Measurements from ENCODE around the gene OR6V1. TPM values are rescaled to one million over a fixed set of nuclear protein-coding genes. Genes with fewer than 3 reads are reported as not detected.

The OR6V1 gene
- total and polyA plus RNA-seq, 7 donors, result not detected

DNA sequence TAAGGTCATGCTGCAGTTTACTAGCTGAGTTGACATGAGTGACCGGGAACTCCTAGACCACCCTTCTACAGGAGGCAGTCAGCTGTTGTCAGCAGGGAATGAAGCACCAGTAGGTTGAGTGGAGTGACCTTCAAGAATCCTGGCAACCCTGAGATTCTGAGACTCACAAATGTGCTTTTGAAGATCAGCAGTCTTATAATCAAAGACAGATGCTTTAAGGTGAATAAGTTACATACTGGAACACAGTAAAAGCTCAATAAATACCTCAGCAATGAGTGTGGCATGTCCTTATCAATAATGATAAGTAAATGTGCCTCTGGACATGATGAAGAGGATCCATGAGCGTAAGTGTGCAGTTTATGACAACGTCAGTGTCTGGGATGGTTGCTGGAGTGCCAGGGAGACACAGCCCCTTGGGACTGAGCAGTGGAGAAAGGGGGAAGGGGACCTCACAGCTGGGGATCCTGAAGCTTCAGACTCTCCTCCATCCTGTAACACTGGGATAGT, 11.9 kb upstream of the OR6V1 start:
- Histone ChIP-seq H3K4me1 (no peaks in the 10 kb centered on the region), H3K4me3 (no peak overlapping the region), H3K27ac (no peak overlapping the region), H3K27me3 (no peaks in the 10 kb centered on the region), H3K9me3 (no peaks in the 10 kb centered on the region), H3K36me3 (no peaks in the 10 kb centered on the region)
- TF ChIP-seq POLR2AphosphoS5 (IDR thresholded peaks at IDR 0.05) (no peak), EP300 (IDR thresholded peaks at IDR 0.05) (no peak), POLR2A (IDR thresholded peaks at IDR 0.05) (no peak)
- TF ChIP-seq, protein P1, sequence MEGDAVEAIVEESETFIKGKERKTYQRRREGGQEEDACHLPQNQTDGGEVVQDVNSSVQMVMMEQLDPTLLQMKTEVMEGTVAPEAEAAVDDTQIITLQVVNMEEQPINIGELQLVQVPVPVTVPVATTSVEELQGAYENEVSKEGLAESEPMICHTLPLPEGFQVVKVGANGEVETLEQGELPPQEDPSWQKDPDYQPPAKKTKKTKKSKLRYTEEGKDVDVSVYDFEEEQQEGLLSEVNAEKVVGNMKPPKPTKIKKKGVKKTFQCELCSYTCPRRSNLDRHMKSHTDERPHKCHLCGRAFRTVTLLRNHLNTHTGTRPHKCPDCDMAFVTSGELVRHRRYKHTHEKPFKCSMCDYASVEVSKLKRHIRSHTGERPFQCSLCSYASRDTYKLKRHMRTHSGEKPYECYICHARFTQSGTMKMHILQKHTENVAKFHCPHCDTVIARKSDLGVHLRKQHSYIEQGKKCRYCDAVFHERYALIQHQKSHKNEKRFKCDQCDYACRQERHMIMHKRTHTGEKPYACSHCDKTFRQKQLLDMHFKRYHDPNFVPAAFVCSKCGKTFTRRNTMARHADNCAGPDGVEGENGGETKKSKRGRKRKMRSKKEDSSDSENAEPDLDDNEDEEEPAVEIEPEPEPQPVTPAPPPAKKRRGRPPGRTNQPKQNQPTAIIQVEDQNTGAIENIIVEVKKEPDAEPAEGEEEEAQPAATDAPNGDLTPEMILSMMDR (IDR thresholded peaks at IDR 0.05), result no peak
- 85 to 89% methylated on average over 3 of the region's 3 CpGs for WGBS, 2 donors
- no peak for DNase-seq
- intact Hi-C loops (cut with DNase I), result no loop called here

DNA sequence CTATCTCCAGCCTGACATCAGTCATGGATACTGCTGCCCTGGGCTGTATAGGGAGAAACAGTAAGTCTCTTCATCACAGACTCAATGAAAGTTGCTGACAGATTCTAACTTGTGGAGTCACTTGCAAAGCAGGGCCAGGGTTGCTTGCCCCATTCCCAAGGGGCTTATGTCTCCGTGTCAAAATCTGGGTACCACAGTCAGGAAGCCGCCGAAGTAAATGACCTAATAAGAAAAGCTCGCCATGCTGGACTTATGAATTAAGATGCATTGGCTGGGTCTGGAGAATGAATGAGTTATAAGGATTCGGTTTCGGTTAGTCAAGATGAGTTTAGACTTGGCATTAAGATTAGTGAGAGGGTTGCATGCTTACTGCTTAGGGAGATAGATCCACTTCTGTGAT, 10.8 kb upstream of the OR6V1 start:
- no peak overlapping the region for H3K27ac ChIP-seq
- no peak for DNase-seq
- intact Hi-C loops (cut with DNase I), result no loop called here
- 94 to 97% methylated on average over 6 of the region's 6 CpGs for WGBS, 2 donors
- no peak for TF ChIP-seq EP300 (IDR thresholded peaks at IDR 0.05)
- TF ChIP-seq POLR2AphosphoS5 (IDR thresholded peaks at IDR 0.05), result no peak
- no peak for TF ChIP-seq POLR2A (IDR thresholded peaks at IDR 0.05)
- TF ChIP-seq, protein P1 (IDR thresholded peaks at IDR 0.05), result no peak
- no peaks in the 10 kb centered on the region for H3K9me3 ChIP-seq
- H3K36me3 ChIP-seq, result no peaks in the 10 kb centered on the region
- H3K4me1 ChIP-seq, result peaks cover 0 to 5% (median 0%) of the 10 kb centered on the region in 4 donors
- no peak overlapping the region for H3K4me3 ChIP-seq
- H3K27me3 ChIP-seq, result no peaks in the 10 kb centered on the region

GRCh38 chr7:143042159-143042789, 9.9 kb upstream of the OR6V1 start:
- TF ChIP-seq POLR2A (IDR thresholded peaks at IDR 0.05), result no peak
- no peak for TF ChIP-seq POLR2AphosphoS5 (IDR thresholded peaks at IDR 0.05)
- TF ChIP-seq, protein P1 (IDR thresholded peaks at IDR 0.05), result no peak
- no peak for TF ChIP-seq EP300 (IDR thresholded peaks at IDR 0.05)
- Histone ChIP-seq H3K27me3 (no peaks in the 10 kb centered on the region), H3K4me3 (no peak overlapping the region), H3K36me3 (no peaks in the 10 kb centered on the region), H3K9me3 (no peaks in the 10 kb centered on the region), H3K4me1 (peaks cover 0 to 8% (median 0%) of the 10 kb centered on the region in 4 donors), H3K27ac (no peak overlapping the region)
- DNase-seq, result no peak
- WGBS, 2 donors, result 65 to 77% methylated on average over 3 of the region's 3 CpGs
- intact Hi-C loops (cut with DNase I), result no loop called here

DNA sequence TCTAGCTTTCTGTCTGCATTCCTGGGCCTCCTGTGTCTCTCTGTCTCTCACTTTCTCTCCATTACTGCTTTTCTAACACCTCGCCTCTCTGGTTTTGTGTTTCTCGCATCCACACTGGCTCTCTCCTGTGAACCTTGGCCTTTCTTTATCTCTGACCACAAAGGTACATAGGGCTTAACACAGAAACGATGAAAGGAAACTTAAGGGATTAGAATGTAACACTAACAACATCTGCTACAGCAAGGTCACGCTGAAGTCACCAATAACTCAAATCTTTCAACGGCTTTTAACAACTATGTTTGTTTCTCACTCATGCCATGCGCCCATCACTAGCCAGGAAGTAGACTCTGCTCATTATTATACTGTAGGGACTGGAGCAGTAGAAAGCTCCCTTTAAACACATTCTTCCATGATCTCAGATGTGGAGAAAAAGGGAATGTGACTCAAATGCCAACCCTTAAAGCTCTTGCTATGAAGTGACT, 9.3 kb upstream of the OR6V1 start:
- Histone ChIP-seq H3K9me3 (no peaks in the 10 kb centered on the region), H3K4me3 (no peak overlapping the region), H3K27me3 (no peaks in the 10 kb centered on the region), H3K36me3 (no peaks in the 10 kb centered on the region), H3K4me1 (peaks cover 0 to 8% (median 0%) of the 10 kb centered on the region in 4 donors), H3K27ac (no peak overlapping the region)
- TF ChIP-seq EP300 (IDR thresholded peaks at IDR 0.05) (no peak), POLR2A (IDR thresholded peaks at IDR 0.05) (no peak), POLR2AphosphoS5 (IDR thresholded peaks at IDR 0.05) (no peak)
- TF ChIP-seq, protein P1 (IDR thresholded peaks at IDR 0.05), result no peak
- DNase-seq, result no peak
- WGBS, 2 donors, result 18 to 55% methylated on average over 6 of the region's 6 CpGs
- intact Hi-C loops (cut with DNase I), result no loop called here
